ENCODE measurements around the gene CARD10. TPM values are rescaled to one million over a fixed set of nuclear protein-coding genes. Genes with fewer than 3 reads are reported as not detected.

Gene CARD10
- total and polyA plus RNA-seq, 2 of the 13 experiments (the other 11 are each of a cell fraction or from before 2014, with no cell fraction given) = 35.2 to 55.8 TPM

GRCh38 chr22:37501610-37502341, 17.4 kb downstream of the CARD10 start (continued):
- peak; percentile 96 for TF ChIP-seq KIAA2018 (CRISPR knock-in tag; IDR thresholded peaks at IDR 0.05; ENCODE audit: borderline replicate concordance)
- TF ChIP-seq, protein P1, sequence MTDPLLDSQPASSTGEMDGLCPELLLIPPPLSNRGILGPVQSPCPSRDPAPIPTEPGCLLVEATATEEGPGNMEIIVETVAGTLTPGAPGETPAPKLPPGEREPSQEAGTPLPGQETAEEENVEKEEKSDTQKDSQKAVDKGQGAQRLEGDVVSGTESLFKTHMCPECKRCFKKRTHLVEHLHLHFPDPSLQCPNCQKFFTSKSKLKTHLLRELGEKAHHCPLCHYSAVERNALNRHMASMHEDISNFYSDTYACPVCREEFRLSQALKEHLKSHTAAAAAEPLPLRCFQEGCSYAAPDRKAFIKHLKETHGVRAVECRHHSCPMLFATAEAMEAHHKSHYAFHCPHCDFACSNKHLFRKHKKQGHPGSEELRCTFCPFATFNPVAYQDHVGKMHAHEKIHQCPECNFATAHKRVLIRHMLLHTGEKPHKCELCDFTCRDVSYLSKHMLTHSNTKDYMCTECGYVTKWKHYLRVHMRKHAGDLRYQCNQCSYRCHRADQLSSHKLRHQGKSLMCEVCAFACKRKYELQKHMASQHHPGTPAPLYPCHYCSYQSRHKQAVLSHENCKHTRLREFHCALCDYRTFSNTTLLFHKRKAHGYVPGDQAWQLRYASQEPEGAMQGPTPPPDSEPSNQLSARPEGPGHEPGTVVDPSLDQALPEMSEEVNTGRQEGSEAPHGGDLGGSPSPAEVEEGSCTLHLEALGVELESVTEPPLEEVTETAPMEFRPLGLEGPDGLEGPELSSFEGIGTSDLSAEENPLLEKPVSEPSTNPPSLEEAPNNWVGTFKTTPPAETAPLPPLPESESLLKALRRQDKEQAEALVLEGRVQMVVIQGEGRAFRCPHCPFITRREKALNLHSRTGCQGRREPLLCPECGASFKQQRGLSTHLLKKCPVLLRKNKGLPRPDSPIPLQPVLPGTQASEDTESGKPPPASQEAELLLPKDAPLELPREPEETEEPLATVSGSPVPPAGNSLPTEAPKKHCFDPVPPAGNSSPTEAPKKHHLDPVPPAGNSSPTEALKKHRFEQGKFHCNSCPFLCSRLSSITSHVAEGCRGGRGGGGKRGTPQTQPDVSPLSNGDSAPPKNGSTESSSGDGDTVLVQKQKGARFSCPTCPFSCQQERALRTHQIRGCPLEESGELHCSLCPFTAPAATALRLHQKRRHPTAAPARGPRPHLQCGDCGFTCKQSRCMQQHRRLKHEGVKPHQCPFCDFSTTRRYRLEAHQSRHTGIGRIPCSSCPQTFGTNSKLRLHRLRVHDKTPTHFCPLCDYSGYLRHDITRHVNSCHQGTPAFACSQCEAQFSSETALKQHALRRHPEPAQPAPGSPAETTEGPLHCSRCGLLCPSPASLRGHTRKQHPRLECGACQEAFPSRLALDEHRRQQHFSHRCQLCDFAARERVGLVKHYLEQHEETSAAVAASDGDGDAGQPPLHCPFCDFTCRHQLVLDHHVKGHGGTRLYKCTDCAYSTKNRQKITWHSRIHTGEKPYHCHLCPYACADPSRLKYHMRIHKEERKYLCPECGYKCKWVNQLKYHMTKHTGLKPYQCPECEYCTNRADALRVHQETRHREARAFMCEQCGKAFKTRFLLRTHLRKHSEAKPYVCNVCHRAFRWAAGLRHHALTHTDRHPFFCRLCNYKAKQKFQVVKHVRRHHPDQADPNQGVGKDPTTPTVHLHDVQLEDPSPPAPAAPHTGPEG (CRISPR knock-in tag; IDR thresholded peaks at IDR 0.05) = peak; percentile 71
- peak; percentile 75; the same call in 1 of the 2 replicates for TF ChIP-seq ZKSCAN8 (CRISPR knock-in tag; IDR thresholded peaks at IDR 0.05; ENCODE audit: borderline replicate concordance)
- TF ChIP-seq ELF4 (CRISPR knock-in tag; IDR thresholded peaks at IDR 0.05; ENCODE audit: borderline replicate concordance) = no peak
- TF ChIP-seq HINFP (CRISPR knock-in tag; IDR thresholded peaks at IDR 0.05; ENCODE audit: low read depth) = peak; percentile 80; the same call in 1 of the 2 replicates
- peak; percentile 96 for TF ChIP-seq ZC3H13 (CRISPR knock-in tag; IDR thresholded peaks at IDR 0.05)
- TF ChIP-seq ZNF800 (CRISPR knock-in tag; IDR thresholded peaks at IDR 0.05) = no peak
- TF ChIP-seq FOXC1 (CRISPR knock-in tag; IDR thresholded peaks at IDR 0.05; ENCODE audit: borderline replicate concordance) = peak; percentile 79; the same call in 1 of the 2 replicates

All from HepG2 (cell line).